Stimulated activated CD4-positive, alpha-beta T cell treated with anti-CD3 and anti-CD28 coated beads, Interleukin-4, amount 100 ng/mL, for 1 hour (primary cell): ENCODE results near the gene GLB1L3.
A peak's percentile ranks its signal among the peaks of the same experiment; 100 is the strongest.
"Not testable (repeated sequence)": the region's sequence is repeated elsewhere in the genome, so short reads cannot be mapped to it uniquely, and the experiment has no call there.

ENCODE experiments used
- DNase-seq: peaks from one replicate; pipeline ENCODE4 v3.0.0-alpha.2; 2020

GLB1L3 gene

GRCh38 chr11:134276396-134277182 is 410 bp downstream of the GLB1L3 start:
- DNase-seq, result peak; percentile 27

- no peak for DNase-seq
These were observed 1.2 kb downstream of the GLB1L3 start for GRCh38 chr11:134277183-134278001.

- no peak for DNase-seq
These were observed 2.2 kb downstream of the GLB1L3 start for GRCh38 chr11:134278356-134278755.

GRCh38 chr11:134281635-134282034 is 5.5 kb downstream of the GLB1L3 start:
- not testable (repeated sequence) for DNase-seq

GRCh38 chr11:134282121-134283045 is 6.2 kb downstream of the GLB1L3 start:
- no peak for DNase-seq

- DNase-seq, result no peak
These were observed 7.5 kb downstream of the GLB1L3 start for GRCh38 chr11:134283461-134284230.

GRCh38 chr11:134284349-134284748 is 8.2 kb downstream of the GLB1L3 start:
- DNase-seq, result not testable (repeated sequence)

GRCh38 chr11:134287561-134287960 is 11.4 kb downstream of the GLB1L3 start:
- no peak for DNase-seq

GRCh38 chr11:134288486-134288885 is 12.3 kb downstream of the GLB1L3 start:
- no peak for DNase-seq

- DNase-seq, result no peak
These were observed 13.0 kb downstream of the GLB1L3 start for GRCh38 chr11:134289167-134289566.

- DNase-seq, result no peak
These were observed 13.6 kb downstream of the GLB1L3 start for GRCh38 chr11:134289789-134290188.

- DNase-seq, result no peak
These were observed 14.5 kb downstream of the GLB1L3 start for GRCh38 chr11:134290646-134291045.

- DNase-seq, result no peak
These were observed 15.0 kb downstream of the GLB1L3 start for GRCh38 chr11:134291196-134291595.

- DNase-seq, result no peak
These were observed 16.5 kb downstream of the GLB1L3 start for GRCh38 chr11:134292661-134293060.

- no peak for DNase-seq
These were observed 17.2 kb downstream of the GLB1L3 start for GRCh38 chr11:134293119-134294113.

GRCh38 chr11:134294664-134295063 is 18.5 kb downstream of the GLB1L3 start:
- no peak for DNase-seq

- DNase-seq, result no peak
These were observed 36.0 kb downstream of the GLB1L3 start for GRCh38 chr11:134312223-134312622.

- DNase-seq, result no peak
These were observed 36.6 kb downstream of the GLB1L3 start for GRCh38 chr11:134312807-134313206.

GRCh38 chr11:134313379-134313778 is 37.2 kb downstream of the GLB1L3 start:
- no peak for DNase-seq

- no peak for DNase-seq
These were observed 37.8 kb downstream of the GLB1L3 start for GRCh38 chr11:134313821-134314607.
